A204.1 (cell line): ENCODE measurements around the gene SMIM1.

Experiments
- FAIRE-seq: peaks from 2 replicates; lab custom pipeline; 2012; peaks lifted over from hg19 to GRCh38; lab: Jason Lieb, UNC

The SMIM1 gene

GRCh38 chr1:3777078-3777547 is 4.6 kb downstream of the SMIM1 start:
- no peak for FAIRE-seq

GRCh38 chr1:3777647-3778589 is 5.4 kb downstream of the SMIM1 start:
- no peak for FAIRE-seq

DNA sequence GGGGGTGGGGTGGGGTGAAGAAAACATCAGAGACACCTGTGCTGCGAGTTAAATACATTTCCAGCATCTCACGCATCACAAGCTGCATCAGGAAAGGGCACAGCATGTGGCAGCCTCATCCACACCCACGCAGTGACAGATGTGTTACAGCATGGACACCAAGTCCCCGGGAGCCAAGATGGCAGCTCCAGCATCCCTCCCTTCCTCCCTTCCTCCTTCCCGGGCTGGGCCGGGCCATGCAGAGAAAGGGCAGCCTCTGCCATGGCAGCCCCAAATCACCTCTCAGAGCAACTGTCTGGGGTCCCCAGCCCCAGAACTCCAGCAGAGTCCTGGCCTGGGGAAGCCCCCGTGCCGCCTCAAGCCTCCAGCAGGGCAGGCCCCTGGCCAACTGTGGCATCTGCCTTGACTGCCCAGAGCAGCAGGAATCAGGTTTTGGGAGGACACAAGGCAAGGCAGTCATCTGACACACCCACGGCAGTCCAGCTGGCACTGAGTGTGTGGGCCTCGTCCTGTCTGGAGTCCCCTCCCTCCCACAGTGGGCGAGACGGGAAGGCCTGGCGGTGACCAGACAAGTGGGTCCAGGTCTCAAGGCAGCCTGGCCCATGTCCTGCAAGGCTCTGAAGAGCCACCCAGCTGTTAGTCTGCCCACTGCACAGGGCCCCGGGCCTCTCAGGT is 6.2 kb downstream of the SMIM1 start:
- FAIRE-seq, result no peak

DNA sequence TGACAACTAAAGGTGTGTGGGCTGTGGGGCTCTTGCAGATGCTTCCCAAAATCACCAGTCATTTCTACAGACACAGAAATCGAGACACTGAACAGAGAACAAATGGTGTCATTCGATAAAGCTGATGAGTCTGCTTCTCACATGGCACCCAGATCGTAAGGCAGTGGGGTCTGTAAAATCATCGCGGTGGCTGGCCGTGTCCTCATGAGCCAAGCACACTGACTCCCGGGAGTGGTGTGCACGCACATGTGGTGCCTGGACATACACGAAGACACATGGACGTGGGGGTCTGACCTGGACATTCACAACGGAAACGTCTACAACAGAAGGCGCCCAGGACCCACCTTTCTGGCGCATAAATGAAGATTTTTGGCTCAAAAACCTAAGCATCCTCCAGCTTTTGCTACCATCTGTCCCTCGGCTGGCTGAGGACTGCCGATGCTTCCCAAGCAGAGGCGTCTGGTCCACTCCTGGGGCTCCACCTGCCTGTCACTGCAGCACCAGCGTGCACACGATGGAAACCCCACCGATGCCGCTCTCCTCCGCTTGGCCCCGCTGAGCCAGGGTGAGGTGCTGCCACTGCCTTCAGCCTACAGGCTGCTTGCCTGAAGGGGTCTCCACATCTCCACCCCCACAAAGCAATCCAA is 6.8 kb downstream of the SMIM1 start:
- FAIRE-seq, result no peak

GRCh38 chr1:3779912-3780416 is 7.4 kb downstream of the SMIM1 start:
- no peak for FAIRE-seq

DNA sequence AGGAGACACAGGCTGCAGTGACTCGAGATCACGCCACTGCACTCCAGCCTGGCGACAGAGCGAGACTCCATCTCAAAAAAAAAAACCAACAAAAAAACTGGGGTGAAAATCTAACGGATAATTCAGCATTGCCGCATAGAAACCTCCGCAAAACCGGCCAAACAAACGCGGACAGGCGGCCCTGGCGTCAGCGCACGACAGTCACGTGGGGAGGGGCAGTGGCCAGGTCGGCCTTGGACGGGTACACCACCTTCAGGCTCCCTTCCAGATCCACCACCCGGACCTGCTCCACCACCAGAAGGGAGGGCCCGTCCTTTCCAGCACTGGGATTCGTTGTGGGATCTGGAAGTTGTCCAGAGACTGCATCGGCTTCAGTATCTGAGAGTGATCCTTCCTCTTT is 8.4 kb downstream of the SMIM1 start:
- no peak for FAIRE-seq

DNA sequence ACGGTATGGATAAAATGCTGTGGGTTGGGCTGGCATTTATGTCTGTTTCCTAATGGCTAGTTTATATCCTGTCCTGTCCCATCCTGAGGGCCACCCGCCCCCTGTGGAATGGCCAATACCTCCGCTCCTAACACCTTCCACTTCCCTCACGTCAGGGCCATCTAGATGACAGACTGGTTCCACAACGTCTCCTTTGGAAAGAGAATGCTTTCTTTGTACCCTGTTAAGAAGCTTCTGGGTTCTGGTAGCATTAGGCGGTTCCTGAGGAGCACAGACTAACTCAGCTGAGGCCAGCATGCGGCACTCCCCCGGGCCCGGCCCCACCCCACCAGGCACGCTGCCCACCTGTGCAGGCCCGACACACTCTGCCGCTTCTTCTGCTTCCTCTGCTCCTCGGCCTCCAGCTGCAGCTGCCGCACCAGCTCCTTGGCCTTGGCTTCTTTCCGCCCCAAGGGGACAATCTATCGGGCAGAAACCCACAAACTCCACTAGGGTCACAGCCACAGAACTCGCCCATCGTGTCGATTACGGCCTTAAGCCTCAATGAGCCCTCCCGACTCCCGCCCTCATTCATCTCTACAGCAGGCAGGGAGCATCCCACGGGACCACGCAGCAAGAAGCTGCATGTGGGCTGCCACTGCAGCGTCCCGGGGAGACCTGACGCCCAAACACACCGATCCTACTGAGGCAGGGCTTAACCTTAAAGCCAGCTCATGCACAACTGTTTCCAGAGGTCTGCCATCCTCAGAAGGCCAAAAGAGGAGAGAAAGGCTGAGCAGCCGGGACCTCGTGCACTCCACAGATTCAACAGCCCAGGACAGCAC is 11.3 kb downstream of the SMIM1 start:
- FAIRE-seq, result no peak

- FAIRE-seq, result no peak
These were observed 12.5 kb downstream of the SMIM1 start for GRCh38 chr1:3785045-3785444.

GRCh38 chr1:3785456-3786157 is 13.1 kb downstream of the SMIM1 start:
- FAIRE-seq, result no peak

GRCh38 chr1:3786468-3787348 is 14.2 kb downstream of the SMIM1 start:
- no peak for FAIRE-seq

- FAIRE-seq, result no peak
These were observed 14.8 kb downstream of the SMIM1 start for GRCh38 chr1:3787349-3787715.

- no peak for FAIRE-seq
These were observed 15.4 kb downstream of the SMIM1 start for GRCh38 chr1:3787745-3788605.

- FAIRE-seq, result no peak
These were observed 16.3 kb downstream of the SMIM1 start for GRCh38 chr1:3788756-3789420.

DNA sequence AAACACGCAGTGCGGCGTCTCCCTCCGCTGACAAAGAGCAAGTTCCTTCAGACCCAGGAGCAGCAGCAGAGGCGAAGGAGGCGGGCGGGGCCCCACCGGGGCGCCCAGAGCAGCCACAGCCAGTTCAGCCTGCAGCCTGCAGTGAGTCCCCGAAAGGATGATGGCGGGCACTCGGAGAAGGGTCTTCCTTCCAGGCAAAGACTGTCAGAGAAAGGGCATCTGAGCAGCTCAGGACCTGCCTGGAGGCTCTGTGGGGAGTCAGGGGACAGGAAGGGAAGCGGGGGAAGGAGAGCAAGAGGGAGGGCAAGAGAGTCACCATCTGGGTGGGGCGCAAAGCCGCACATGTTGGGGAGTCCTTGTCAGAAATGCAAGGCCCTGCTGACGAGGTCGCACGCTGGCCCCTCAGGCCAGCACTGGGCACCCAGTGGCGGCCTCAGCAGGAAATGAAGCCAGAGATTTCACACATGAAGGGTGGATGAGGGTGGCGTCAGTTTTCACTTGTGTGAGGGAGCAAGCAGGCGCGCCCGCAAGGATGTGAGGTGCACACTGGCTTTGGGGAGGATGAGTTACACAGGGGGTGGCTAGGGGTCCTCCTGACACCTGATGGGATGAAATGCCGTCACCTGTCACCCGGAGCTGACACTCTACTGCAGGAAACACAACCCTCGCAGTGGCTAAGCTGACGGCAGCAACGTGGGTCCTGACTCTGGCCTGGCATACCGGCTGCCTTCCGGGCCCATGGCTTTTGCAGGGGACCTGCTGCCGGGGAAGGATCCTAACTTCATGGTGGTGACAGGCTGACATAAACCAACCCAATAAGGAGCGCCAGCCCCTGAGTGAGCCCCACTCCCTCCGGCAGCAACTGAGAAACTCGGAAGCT is 17.1 kb downstream of the SMIM1 start:
- no peak for FAIRE-seq

GRCh38 chr1:3790500-3790923 is 18.0 kb downstream of the SMIM1 start:
- no peak for FAIRE-seq

DNA sequence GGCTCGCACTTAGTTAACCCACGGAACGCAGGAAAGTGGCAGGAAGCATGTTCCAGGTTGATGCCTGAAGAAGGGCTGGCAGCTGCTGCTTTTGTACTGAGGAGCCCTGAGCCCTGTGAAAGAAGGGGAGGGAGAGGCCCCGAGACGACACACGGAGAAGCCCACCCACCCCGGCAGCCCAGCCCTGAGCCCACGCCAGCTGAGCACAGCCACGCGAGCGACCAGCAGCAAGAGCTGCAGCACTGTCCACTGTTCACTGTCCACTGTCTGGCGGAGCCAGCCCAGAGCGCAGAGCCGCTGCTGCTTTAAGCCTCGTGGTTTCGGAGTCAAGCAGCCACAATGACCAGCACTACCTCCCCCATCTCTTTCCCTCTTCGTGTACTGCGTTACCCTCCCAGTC is 18.4 kb downstream of the SMIM1 start:
- no peak for FAIRE-seq

DNA sequence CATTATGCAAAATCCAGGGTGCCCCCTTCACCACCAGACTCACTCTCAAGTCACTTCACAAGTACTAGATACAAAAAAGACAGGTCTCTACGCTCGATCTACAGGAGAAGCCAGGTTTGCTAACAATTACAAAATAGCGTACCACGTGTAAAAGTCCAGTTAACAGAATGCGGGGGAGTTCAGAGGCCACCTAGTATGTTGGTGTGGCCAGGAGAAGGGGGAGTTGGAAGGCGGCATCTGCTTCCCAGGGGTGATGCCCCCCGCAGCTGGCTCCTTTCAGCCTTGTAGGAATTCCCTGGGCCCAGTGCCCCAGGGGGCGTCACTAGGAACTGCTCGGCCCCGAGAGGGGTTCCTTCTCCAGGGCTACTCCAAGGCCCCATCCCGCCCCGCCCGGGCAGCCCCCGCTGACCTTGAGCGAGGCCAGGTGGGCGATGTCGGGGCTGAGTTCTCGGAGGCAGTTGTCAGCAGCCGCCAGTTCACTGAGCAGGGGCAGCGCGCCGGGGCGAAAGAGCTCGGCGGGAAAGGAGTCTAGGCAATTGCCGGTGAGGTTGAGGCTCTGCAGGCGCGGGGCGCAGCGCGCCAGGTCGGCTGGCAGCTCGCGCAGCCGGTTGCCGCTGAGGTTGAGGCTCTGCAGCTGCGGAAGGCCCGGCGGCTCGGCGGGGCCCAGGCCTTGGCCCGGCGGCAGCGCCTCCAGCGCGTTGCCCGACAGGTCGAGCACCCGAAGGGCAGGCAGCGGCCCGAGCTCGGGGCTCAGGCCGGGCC is 23.1 kb downstream of the SMIM1 start:
- no peak for FAIRE-seq
